ENCODE measurements around the gene ESPL1.

ESPL1 gene

GRCh38 chr12:53233671-53234121, 34.4 kb upstream of the ESPL1 start:
- TF ChIP-seq BHLHE40 (IDR thresholded peaks at IDR 0.05; ENCODE audit: borderline replicate concordance) (no peak), SP1 (IDR thresholded peaks at IDR 0.05) (no peak), CTBP1 (IDR thresholded peaks at IDR 0.05; ENCODE audit: borderline replicate concordance) (no peak), ARNT (IDR thresholded peaks at IDR 0.05) (no peak), L3MBTL2 (conservative IDR thresholded peaks at IDR 0.05) (no peak), FOXA1 (IDR thresholded peaks at IDR 0.05) (no peak), PKNOX1 (IDR thresholded peaks at IDR 0.05) (no peak)
- no peak for DNase-seq (ENCODE audit: extremely low spot score)
- ChIA-PET POLR2A (interaction anchor here (1.8 kb wide), 1 partner anchor 18 kb away, joined by 5 read pairs; a partner anchor contains a TSS), CTCF (interaction anchor here (0.7 to 2.5 kb wide), 3 partner anchors 10 to 38 kb away, joined by 4 to 8 read pairs (median 6); no protein-coding TSS in a partner anchor)

- POLR2A ChIA-PET, result interaction anchor here (1.4 to 1.8 kb wide), 3 partner anchors 14 to 38 kb away, joined by 3 to 5 read pairs (median 3); a partner anchor contains a TSS
- no peak for DNase-seq (ENCODE audit: extremely low spot score)
- CTCF ChIA-PET, result interaction anchor here (0.7 to 2.5 kb wide), 3 partner anchors 9 to 39 kb away, joined by 4 to 8 read pairs (median 6); no protein-coding TSS in a partner anchor
- no peak for TF ChIP-seq NFRKB (IDR thresholded peaks at IDR 0.05)
- no peak for TF ChIP-seq HDGF (IDR thresholded peaks at IDR 0.05; ENCODE audit: borderline replicate concordance)
- no peak for TF ChIP-seq FOXK2 (IDR thresholded peaks at IDR 0.05)
- no peak for TF ChIP-seq CTBP1 (IDR thresholded peaks at IDR 0.05; ENCODE audit: borderline replicate concordance)
- no peak for TF ChIP-seq LEF1 (IDR thresholded peaks at IDR 0.05; ENCODE audit: borderline replicate concordance)
- TF ChIP-seq ZNF384 (IDR thresholded peaks at IDR 0.05), result no peak
- TF ChIP-seq PKNOX1 (IDR thresholded peaks at IDR 0.05), result no peak
- no peak for TF ChIP-seq ELF4 (IDR thresholded peaks at IDR 0.05)
- TF ChIP-seq L3MBTL2 (conservative IDR thresholded peaks at IDR 0.05), result no peak
- no peak for TF ChIP-seq FOXM1 (IDR thresholded peaks at IDR 0.05; ENCODE audit: borderline replicate concordance)
- no peak for TF ChIP-seq SP1 (IDR thresholded peaks at IDR 0.05)
- TF ChIP-seq ARNT (IDR thresholded peaks at IDR 0.05), result no peak
Measured at GRCh38 chr12:53234271-53234914, 33.7 kb upstream of the ESPL1 start.

DNA sequence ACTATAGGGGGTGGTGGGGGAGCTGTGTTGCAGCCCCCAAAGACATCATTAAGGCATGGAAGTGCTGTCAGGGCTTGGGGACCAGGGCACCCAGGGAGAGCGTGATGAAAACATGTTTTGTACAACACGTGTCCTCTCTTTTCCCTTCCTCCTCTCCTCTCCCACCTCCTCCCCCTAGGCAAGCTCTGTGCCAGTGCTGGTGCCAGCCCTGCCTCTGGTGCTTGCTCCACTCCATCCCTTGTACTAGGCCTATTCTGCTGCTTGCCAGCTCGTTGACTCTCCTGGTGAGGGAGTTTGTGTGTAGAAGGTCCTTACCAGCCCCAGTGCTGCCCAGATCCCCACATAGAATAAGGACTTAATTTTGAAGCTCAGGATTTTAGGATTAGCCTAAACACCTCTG, 32.9 kb upstream of the ESPL1 start:
- POLR2A ChIA-PET, result interaction anchor here (1.4 to 1.8 kb wide), 3 partner anchors 15 to 37 kb away, joined by 3 to 5 read pairs (median 3); a partner anchor contains a TSS
- no peak for TF ChIP-seq TARDBP (IDR thresholded peaks at IDR 0.05)
- TF ChIP-seq FOXA1 (IDR thresholded peaks at IDR 0.05), result no peak
- no peak for TF ChIP-seq BHLHE40 (IDR thresholded peaks at IDR 0.05; ENCODE audit: borderline replicate concordance)
- TF ChIP-seq HDGF (IDR thresholded peaks at IDR 0.05; ENCODE audit: borderline replicate concordance), result no peak
- no peak for TF ChIP-seq NFRKB (IDR thresholded peaks at IDR 0.05)
- no peak for TF ChIP-seq ELF4 (IDR thresholded peaks at IDR 0.05)
- no peak for TF ChIP-seq FOXM1 (IDR thresholded peaks at IDR 0.05; ENCODE audit: borderline replicate concordance)
- no peak for TF ChIP-seq PKNOX1 (IDR thresholded peaks at IDR 0.05)
- no peak for TF ChIP-seq ARNT (IDR thresholded peaks at IDR 0.05)
- no peak for TF ChIP-seq FOXK2 (IDR thresholded peaks at IDR 0.05)
- no peak for TF ChIP-seq ZNF384 (IDR thresholded peaks at IDR 0.05)
- no peak for TF ChIP-seq CTBP1 (IDR thresholded peaks at IDR 0.05; ENCODE audit: borderline replicate concordance)
- no peak for TF ChIP-seq LEF1 (IDR thresholded peaks at IDR 0.05; ENCODE audit: borderline replicate concordance)
- no peak for TF ChIP-seq L3MBTL2 (conservative IDR thresholded peaks at IDR 0.05)
- no peak for TF ChIP-seq SUZ12 (IDR thresholded peaks at IDR 0.05)
- no peak for TF ChIP-seq SP1 (IDR thresholded peaks at IDR 0.05)
- DNase-seq (ENCODE audit: extremely low spot score), result no peak
- CTCF ChIA-PET, result interaction anchor here (0.5 kb wide), 1 partner anchor 44 kb away, joined by 6 read pairs; no protein-coding TSS in a partner anchor

GRCh38 chr12:53235742-53236442, 32.2 kb upstream of the ESPL1 start:
- TF ChIP-seq LEF1 (IDR thresholded peaks at IDR 0.05; ENCODE audit: borderline replicate concordance) (no peak), PKNOX1 (IDR thresholded peaks at IDR 0.05) (no peak), ARNT (IDR thresholded peaks at IDR 0.05) (no peak), SUZ12 (IDR thresholded peaks at IDR 0.05) (no peak), CTBP1 (IDR thresholded peaks at IDR 0.05; ENCODE audit: borderline replicate concordance) (no peak), BHLHE40 (IDR thresholded peaks at IDR 0.05; ENCODE audit: borderline replicate concordance) (no peak)
- no peak for DNase-seq (ENCODE audit: extremely low spot score)
- ChIA-PET CTCF (no interaction called here), POLR2A (interaction anchor here (1.6 kb wide), 1 partner anchor 16 kb away, joined by 3 read pairs; no protein-coding TSS in a partner anchor)

DNA sequence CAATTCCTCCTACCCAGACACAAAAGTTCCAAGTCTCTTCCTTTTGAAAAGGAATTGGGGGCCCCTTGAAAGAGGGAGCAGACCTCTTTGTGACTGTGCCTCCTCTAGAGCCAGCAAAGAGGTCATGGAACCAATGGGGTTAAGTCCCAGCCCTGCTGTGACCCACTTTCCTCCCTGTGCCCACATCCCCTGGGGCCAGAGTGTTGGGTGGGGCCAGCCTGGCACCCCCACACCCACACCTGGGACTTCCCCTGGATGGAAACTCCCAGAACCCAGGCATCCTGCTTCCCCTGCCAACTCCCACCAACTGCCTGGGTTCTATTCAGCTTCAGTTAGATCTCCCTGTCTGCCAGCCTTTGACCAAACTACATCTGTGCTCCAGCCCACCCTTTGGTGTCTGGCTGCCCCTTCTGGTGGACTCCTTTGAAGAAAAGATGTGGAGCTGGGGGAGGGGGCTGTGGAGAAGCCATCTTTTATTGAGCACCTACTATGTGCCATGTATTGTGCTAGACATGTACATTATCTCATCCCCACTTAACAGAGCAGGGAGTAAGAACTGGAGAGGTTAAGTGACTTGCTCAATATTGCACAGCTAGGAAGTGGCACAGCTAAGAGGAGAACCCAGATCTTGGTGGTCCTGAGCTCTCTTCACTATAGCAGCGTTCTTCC, 31.5 kb upstream of the ESPL1 start:
- TF ChIP-seq FOXM1 (IDR thresholded peaks at IDR 0.05; ENCODE audit: borderline replicate concordance) (no peak), LEF1 (IDR thresholded peaks at IDR 0.05; ENCODE audit: borderline replicate concordance) (no peak)
- no peak for DNase-seq (ENCODE audit: extremely low spot score)
- ChIA-PET POLR2A (no interaction called here), CTCF (interaction anchor here (0.7 kb wide), 1 partner anchor 30 kb away, joined by 3 read pairs; no protein-coding TSS in a partner anchor)
